ENCODE results near the gene BTN2A1.

BTN2A1 gene

DNA sequence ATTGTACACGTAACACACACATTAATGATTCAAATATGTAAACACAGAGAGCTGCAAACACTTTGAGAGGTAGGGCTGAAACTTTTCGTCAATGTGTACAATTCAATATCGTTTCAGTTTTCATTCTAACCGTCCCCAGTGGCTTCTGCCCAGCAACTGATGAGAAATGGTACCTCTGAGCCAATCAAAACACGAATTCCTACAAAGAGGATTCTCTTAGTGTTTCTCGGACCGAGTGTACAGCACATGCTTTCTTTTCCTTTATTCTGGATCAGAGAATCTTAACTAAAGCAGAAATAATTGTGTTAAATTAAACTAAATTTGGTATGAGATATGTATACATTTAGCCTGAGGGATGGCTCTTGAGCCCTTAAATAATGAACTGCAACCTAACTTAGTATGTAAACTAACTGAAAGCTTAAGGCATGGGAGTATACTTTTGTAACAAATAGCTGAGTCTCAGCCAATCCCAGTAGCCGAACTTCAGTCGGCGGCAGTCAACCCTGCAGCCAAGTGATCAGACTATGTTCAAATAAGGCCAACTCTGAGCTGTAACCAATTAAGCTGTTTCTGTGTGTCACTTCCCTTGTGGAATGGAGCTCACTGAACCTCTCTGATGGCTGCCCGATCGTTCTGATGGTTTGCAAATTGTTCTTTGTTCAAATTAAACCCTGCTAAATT lies 16.1 kb downstream of the BTN2A1 start:
- no peaks in the 10 kb centered on the region for H3K27me3 ChIP-seq (ENCODE audit: insufficient read depth, low read length)
- no peak overlapping the region for H3K4ac ChIP-seq (ENCODE audit: low read depth, low read length)
- no peak overlapping the region for H2BK5ac ChIP-seq (ENCODE audit: low read depth, low read length, poor library complexity)
- H3K4me3 ChIP-seq (ENCODE audit: low read depth, low read length): no peak overlapping the region
- no peak overlapping the region for H2AK5ac ChIP-seq (ENCODE audit: low read length)
- H3K4me1 ChIP-seq (ENCODE audit: control insufficient read depth in 1 of 2, insufficient read depth in 2 of 2, low read length in 2 of 2): peaks cover 0 to 6% of the 10 kb centered on the region in 2 experiments
- H3K4me2 ChIP-seq (ENCODE audit: low read length): peak overlapping the region; percentile 36
- no peak overlapping the region for H4K12ac ChIP-seq (ENCODE audit: low read depth, low read length)
- peak; percentile 57 to 88 for DNase-seq
- H3K23ac ChIP-seq (ENCODE audit: low read length): no peak overlapping the region
- no peak overlapping the region for H3K27ac ChIP-seq (ENCODE audit: low read depth, low read length)
- H2BK120ac ChIP-seq (ENCODE audit: insufficient read depth, low read length, poor library complexity): no peak overlapping the region
- H3K79me2 ChIP-seq (ENCODE audit: control insufficient read depth, insufficient read depth, low read length, poor library complexity): no peaks in the 10 kb centered on the region
- peaks cover 4% of the 10 kb centered on the region for H3K79me1 ChIP-seq (ENCODE audit: low read length)
- H3K18ac ChIP-seq (ENCODE audit: low read length): no peak overlapping the region
- no peak overlapping the region for H2AFZ ChIP-seq (ENCODE audit: insufficient read depth, low read length, poor library complexity)
- H4K8ac ChIP-seq (ENCODE audit: low read depth, low read length): no peak overlapping the region
- H3K9ac ChIP-seq (ENCODE audit: low read length): no peak overlapping the region
- H3K9me3 ChIP-seq (ENCODE audit: insufficient read depth, low read depth, low read length): peaks cover 1% of the 10 kb centered on the region
- no peak overlapping the region for H4K91ac ChIP-seq (ENCODE audit: low read depth, low read length)
- H3K36me3 ChIP-seq (ENCODE audit: control insufficient read depth in 1 of 2, insufficient read depth in 2 of 2, low read length in 2 of 2): peaks cover 2 to 3% of the 10 kb centered on the region in 2 experiments
- H2BK12ac ChIP-seq (ENCODE audit: low read length): no peak overlapping the region
- WGBS (ENCODE audit: extremely low coverage, insufficient coverage, insufficient read length): no CpG with 5 or more reads among the region's 12 CpGs
- H3K14ac ChIP-seq (ENCODE audit: low read length): no peak overlapping the region

DNA sequence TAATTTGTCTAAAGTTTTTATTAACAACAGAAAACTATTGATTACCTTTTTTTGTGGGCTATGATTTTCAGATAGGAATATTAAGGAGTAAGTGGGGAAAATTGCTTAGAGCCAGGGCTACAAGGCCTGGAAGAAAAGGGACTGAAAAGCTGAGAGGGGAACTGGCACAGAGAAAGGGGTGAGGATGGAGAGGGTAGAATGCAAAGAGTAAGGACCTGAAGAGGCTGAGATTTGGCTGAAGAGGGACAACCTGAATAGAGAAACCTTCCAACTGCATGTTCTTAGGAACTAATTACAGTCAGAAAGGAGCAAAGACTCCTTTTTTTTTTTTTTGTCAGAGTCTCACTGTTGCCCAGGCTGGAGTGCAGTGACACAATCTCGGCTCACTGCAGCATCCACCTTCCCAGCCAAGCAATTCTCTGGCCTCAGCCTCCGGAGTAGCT lies 16.7 kb downstream of the BTN2A1 start:
- Histone ChIP-seq H3K79me1 (ENCODE audit: low read length) (peaks cover 4% of the 10 kb centered on the region), H4K91ac (ENCODE audit: low read depth, low read length) (peak overlapping the region; percentile 19), H3K4ac (ENCODE audit: low read depth, low read length) (no peak overlapping the region), H3K9me3 (ENCODE audit: insufficient read depth, low read depth, low read length) (no peaks in the 10 kb centered on the region), H3K4me1 (ENCODE audit: control insufficient read depth in 1 of 2, insufficient read depth in 2 of 2, low read length in 2 of 2) (peaks cover 0 to 6% of the 10 kb centered on the region in 2 experiments), H3K36me3 (ENCODE audit: control insufficient read depth in 1 of 2, insufficient read depth in 2 of 2, low read length in 2 of 2) (no peaks in the 10 kb centered on the region), H3K79me2 (ENCODE audit: control insufficient read depth, insufficient read depth, low read length, poor library complexity) (no peaks in the 10 kb centered on the region), H3K27me3 (ENCODE audit: insufficient read depth, low read length) (no peaks in the 10 kb centered on the region), H3K4me2 (ENCODE audit: low read length) (peak overlapping the region; percentile 6), H2BK120ac (ENCODE audit: insufficient read depth, low read length, poor library complexity) (peak overlapping the region; percentile 50), H3K14ac (ENCODE audit: low read length) (peak overlapping the region; percentile 85), H4K12ac (ENCODE audit: low read depth, low read length) (peak overlapping the region; percentile 57), H3K23ac (ENCODE audit: low read length) (no peak overlapping the region), H3K4me3 (ENCODE audit: low read depth, low read length) (no peak overlapping the region), H2BK12ac (ENCODE audit: low read length) (no peak overlapping the region), H2AFZ (ENCODE audit: insufficient read depth, low read length, poor library complexity) (no peak overlapping the region), H3K18ac (ENCODE audit: low read length) (no peak overlapping the region), H3K27ac (ENCODE audit: low read depth, low read length) (no peak overlapping the region), H4K8ac (ENCODE audit: low read depth, low read length) (peak overlapping the region; percentile 89), H2AK5ac (ENCODE audit: low read length) (no peak overlapping the region), H2BK5ac (ENCODE audit: low read depth, low read length, poor library complexity) (no peak overlapping the region), H3K9ac (ENCODE audit: low read length) (no peak overlapping the region)
- no CpG with 5 or more reads among the region's 2 CpGs for WGBS (ENCODE audit: extremely low coverage, insufficient coverage, insufficient read length)
- no peak for DNase-seq

DNA sequence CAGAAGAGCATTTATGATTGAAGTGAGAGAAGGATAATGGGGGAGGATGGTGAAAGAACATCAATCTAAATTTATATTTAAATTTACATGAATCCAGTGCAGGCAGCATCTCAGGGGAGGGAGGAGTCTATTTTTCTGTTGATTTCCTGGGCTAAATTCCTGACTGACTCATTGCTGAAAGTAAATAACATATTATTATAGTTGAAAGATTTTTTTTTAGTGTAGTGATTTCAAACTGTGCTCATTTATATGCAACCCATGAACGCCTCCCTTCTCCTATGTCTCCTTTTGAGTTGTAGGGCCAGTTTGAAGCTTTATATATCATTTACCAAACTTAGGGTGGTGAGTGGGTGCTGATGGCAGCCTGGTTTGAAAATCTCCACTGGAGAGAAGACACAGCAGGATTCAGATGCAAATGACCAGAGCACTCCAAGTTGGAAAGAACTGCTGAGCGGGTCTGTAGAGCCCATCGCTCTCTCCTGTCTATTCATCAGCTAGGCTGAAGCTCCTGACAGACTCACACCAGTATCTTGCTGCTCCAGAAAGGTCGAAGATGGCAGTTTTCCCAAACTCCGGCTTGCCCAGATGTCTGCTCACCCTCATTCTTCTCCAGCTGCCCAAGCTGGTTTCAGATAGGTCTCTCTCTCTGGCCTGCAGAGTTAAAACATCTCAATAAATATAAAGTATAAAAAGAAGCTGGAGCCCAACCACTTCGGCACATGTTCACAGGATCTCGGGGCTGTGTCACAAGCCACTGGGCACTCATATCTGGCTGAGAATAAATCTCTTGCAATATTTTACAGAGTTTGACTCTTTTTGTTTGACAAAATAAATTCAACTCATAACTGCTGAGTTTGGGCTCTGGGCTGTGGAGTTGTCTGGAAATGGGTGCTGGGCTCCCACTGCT lies 18.3 kb downstream of the BTN2A1 start:
- no peak overlapping the region for H2BK5ac ChIP-seq (ENCODE audit: low read depth, low read length, poor library complexity)
- H3K4ac ChIP-seq (ENCODE audit: low read depth, low read length): no peak overlapping the region
- no peak overlapping the region for H4K12ac ChIP-seq (ENCODE audit: low read depth, low read length)
- H3K9ac ChIP-seq (ENCODE audit: low read length): peak overlapping the region; percentile 7
- no peaks in the 10 kb centered on the region for H3K27me3 ChIP-seq (ENCODE audit: insufficient read depth, low read length)
- no peak overlapping the region for H3K27ac ChIP-seq (ENCODE audit: low read depth, low read length)
- no peak overlapping the region for H3K4me3 ChIP-seq (ENCODE audit: low read depth, low read length)
- H2BK12ac ChIP-seq (ENCODE audit: low read length): no peak overlapping the region
- no peak overlapping the region for H3K14ac ChIP-seq (ENCODE audit: low read length)
- H3K79me2 ChIP-seq (ENCODE audit: control insufficient read depth, insufficient read depth, low read length, poor library complexity): no peaks in the 10 kb centered on the region
- no peak overlapping the region for H3K23ac ChIP-seq (ENCODE audit: low read length)
- H3K79me1 ChIP-seq (ENCODE audit: low read length): peaks cover 4% of the 10 kb centered on the region
- no peak overlapping the region for H2AK5ac ChIP-seq (ENCODE audit: low read length)
- H2AFZ ChIP-seq (ENCODE audit: insufficient read depth, low read length, poor library complexity): no peak overlapping the region
- no peak overlapping the region for H2BK120ac ChIP-seq (ENCODE audit: insufficient read depth, low read length, poor library complexity)
- H4K8ac ChIP-seq (ENCODE audit: low read depth, low read length): no peak overlapping the region
- H3K9me3 ChIP-seq (ENCODE audit: insufficient read depth, low read depth, low read length): no peaks in the 10 kb centered on the region
- H3K18ac ChIP-seq (ENCODE audit: low read length): no peak overlapping the region
- H3K36me3 ChIP-seq (ENCODE audit: control insufficient read depth in 1 of 2, insufficient read depth in 2 of 2, low read length in 2 of 2): no peaks in the 10 kb centered on the region
- H3K4me2 ChIP-seq (ENCODE audit: low read length): no peak overlapping the region
- DNase-seq: no peak
- no CpG with 5 or more reads among the region's 7 CpGs for WGBS (ENCODE audit: extremely low coverage, insufficient coverage, insufficient read length)
- peaks cover 0 to 6% of the 10 kb centered on the region in 2 experiments for H3K4me1 ChIP-seq (ENCODE audit: control insufficient read depth in 1 of 2, insufficient read depth in 2 of 2, low read length in 2 of 2)
- no peak overlapping the region for H4K91ac ChIP-seq (ENCODE audit: low read depth, low read length)

DNA sequence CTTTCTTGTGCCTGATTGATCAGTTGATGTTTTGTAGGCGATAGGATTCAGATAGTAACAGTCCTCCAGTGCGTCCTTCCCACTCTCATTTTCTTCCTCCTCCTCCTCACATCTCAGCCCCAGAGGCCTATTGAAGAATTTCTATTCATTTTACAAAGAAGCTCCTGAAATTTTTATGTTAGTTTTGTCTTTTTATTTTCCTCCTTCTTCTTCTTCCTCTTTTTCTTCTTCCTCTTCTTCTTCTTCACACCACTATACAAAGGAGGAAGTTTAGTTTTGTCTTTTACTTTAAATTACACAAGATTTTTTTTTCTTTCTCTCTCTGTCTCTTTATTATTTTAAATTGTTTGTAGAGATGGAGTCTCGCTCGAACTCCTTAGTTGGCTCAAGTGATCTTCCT lies 19.1 kb downstream of the BTN2A1 start:
- H3K4ac ChIP-seq (ENCODE audit: low read depth, low read length): no peak overlapping the region
- H3K27ac ChIP-seq (ENCODE audit: low read depth, low read length): no peak overlapping the region
- H3K4me3 ChIP-seq (ENCODE audit: low read depth, low read length): no peak overlapping the region
- H3K79me2 ChIP-seq (ENCODE audit: control insufficient read depth, insufficient read depth, low read length, poor library complexity): no peaks in the 10 kb centered on the region
- peaks cover 4% of the 10 kb centered on the region for H3K79me1 ChIP-seq (ENCODE audit: low read length)
- H2AK5ac ChIP-seq (ENCODE audit: low read length): no peak overlapping the region
- H3K4me1 ChIP-seq (ENCODE audit: control insufficient read depth in 1 of 2, insufficient read depth in 2 of 2, low read length in 2 of 2): peaks cover 0 to 6% of the 10 kb centered on the region in 2 experiments
- no peak overlapping the region for H3K14ac ChIP-seq (ENCODE audit: low read length)
- no peaks in the 10 kb centered on the region for H3K27me3 ChIP-seq (ENCODE audit: insufficient read depth, low read length)
- WGBS (ENCODE audit: extremely low coverage, insufficient coverage, insufficient read length): no CpG with 5 or more reads among the region's 4 CpGs
- no peaks in the 10 kb centered on the region for H3K9me3 ChIP-seq (ENCODE audit: insufficient read depth, low read depth, low read length)
- H3K23ac ChIP-seq (ENCODE audit: low read length): no peak overlapping the region
- no peaks in the 10 kb centered on the region for H3K36me3 ChIP-seq (ENCODE audit: control insufficient read depth in 1 of 2, insufficient read depth in 2 of 2, low read length in 2 of 2)
- H2BK12ac ChIP-seq (ENCODE audit: low read length): no peak overlapping the region
- no peak overlapping the region for H3K4me2 ChIP-seq (ENCODE audit: low read length)
- H4K12ac ChIP-seq (ENCODE audit: low read depth, low read length): no peak overlapping the region
- no peak overlapping the region for H2BK120ac ChIP-seq (ENCODE audit: insufficient read depth, low read length, poor library complexity)
- DNase-seq: no peak
- no peak overlapping the region for H4K8ac ChIP-seq (ENCODE audit: low read depth, low read length)
- H2BK5ac ChIP-seq (ENCODE audit: low read depth, low read length, poor library complexity): no peak overlapping the region
- no peak overlapping the region for H2AFZ ChIP-seq (ENCODE audit: insufficient read depth, low read length, poor library complexity)
- no peak overlapping the region for H3K18ac ChIP-seq (ENCODE audit: low read length)
- H3K9ac ChIP-seq (ENCODE audit: low read length): no peak overlapping the region
- H4K91ac ChIP-seq (ENCODE audit: low read depth, low read length): no peak overlapping the region
